WI38 (cell line): ENCODE results near the gene CXCL6.

Experiments used
- H3K4me3 ChIP-seq: 2 replicates; pipeline ENCODE4 v1.5.1; 2011; ENCODE audit warnings: low read depth, mild to moderate bottlenecking, control low read depth, low read length
- CTCF ChIP-seq: IDR thresholded peaks from 2 replicates; pipeline ENCODE4 v1.5.1; 2012; ENCODE audit warnings: low read depth, mild to moderate bottlenecking, control low read depth, low read length

Gene CXCL6

GRCh38 chr4:73850261-73850970 is 13.9 kb downstream of the CXCL6 start:
- TF ChIP-seq CTCF: no peak
- H3K4me3 ChIP-seq: no peak overlapping the region

GRCh38 chr4:73851293-73851692 is 14.8 kb downstream of the CXCL6 start:
- no peak overlapping the region for H3K4me3 ChIP-seq
- no peak for TF ChIP-seq CTCF

- TF ChIP-seq CTCF: no peak
- H3K4me3 ChIP-seq: no peak overlapping the region
Measured at GRCh38 chr4:73852771-73853170, 16.3 kb downstream of the CXCL6 start.

- TF ChIP-seq CTCF: no peak
- H3K4me3 ChIP-seq: no peak within 1 kb of the TSS
Measured at GRCh38 chr4:73853246-73853704, 16.8 kb downstream of the CXCL6 start, which contains the start of gene PF4V1. Gene PF4V1, plus strand, starts transcription at chr4:73853296. Its CDS starts 67 bp downstream, at chr4:73853363.

GRCh38 chr4:73853718-73854473 is 17.4 kb downstream of the CXCL6 start:
- H3K4me3 ChIP-seq: no peak overlapping the region
- no peak for TF ChIP-seq CTCF

GRCh38 chr4:73855406-73855805 is 18.9 kb downstream of the CXCL6 start:
- H3K4me3 ChIP-seq: no peak overlapping the region
- TF ChIP-seq CTCF: no peak

GRCh38 chr4:73856518-73856917 is 20.0 kb downstream of the CXCL6 start:
- no peak overlapping the region for H3K4me3 ChIP-seq
- TF ChIP-seq CTCF: no peak
